NCI-H1436 (cell line): ENCODE measurements around the gene SLC13A5.
"Not testable (repeated sequence)": the region's sequence is repeated elsewhere in the genome, so short reads cannot be mapped to it uniquely, and the experiment has no call there.

Experiments used
- DNase-seq: peaks from one replicate; lab custom pipeline; 2025; lab: John Stamatoyannopoulos, UW

SLC13A5 gene

GRCh38 chr17:6683730-6684459 is 29.3 kb downstream of the SLC13A5 start:
- no peak for DNase-seq

- no peak for DNase-seq
These were observed 30.0 kb downstream of the SLC13A5 start for GRCh38 chr17:6683081-6683684.

GRCh38 chr17:6682339-6682738 is 30.8 kb downstream of the SLC13A5 start:
- DNase-seq, result no peak

- no peak for DNase-seq
These were observed 31.5 kb downstream of the SLC13A5 start for GRCh38 chr17:6681671-6682070.

- no peak for DNase-seq
These were observed 32.0 kb downstream of the SLC13A5 start for GRCh38 chr17:6681176-6681575.

GRCh38 chr17:6679241-6679640 is 33.9 kb downstream of the SLC13A5 start:
- DNase-seq, result no peak

GRCh38 chr17:6677946-6678345 is 35.2 kb downstream of the SLC13A5 start:
- DNase-seq, result no peak

- no peak for DNase-seq
These were observed 35.9 kb downstream of the SLC13A5 start for GRCh38 chr17:6677158-6677831.

GRCh38 chr17:6676802-6677157 is 36.4 kb downstream of the SLC13A5 start:
- no peak for DNase-seq

- DNase-seq, result no peak
These were observed 37.9 kb downstream of the SLC13A5 start for GRCh38 chr17:6675201-6675825.

GRCh38 chr17:6674586-6674985 is 38.6 kb downstream of the SLC13A5 start:
- DNase-seq, result no peak

- no peak for DNase-seq
These were observed 41.7 kb downstream of the SLC13A5 start for GRCh38 chr17:6671431-6671830.

GRCh38 chr17:6670999-6671398 is 42.2 kb downstream of the SLC13A5 start:
- no peak for DNase-seq

GRCh38 chr17:6670571-6670970 is 42.6 kb downstream of the SLC13A5 start:
- DNase-seq, result no peak

- no peak for DNase-seq
These were observed 43.5 kb downstream of the SLC13A5 start for GRCh38 chr17:6669479-6670212.

- no peak for DNase-seq
These were observed 44.3 kb downstream of the SLC13A5 start for GRCh38 chr17:6668727-6669425.

GRCh38 chr17:6668219-6668618 is 45.0 kb downstream of the SLC13A5 start:
- no peak for DNase-seq

- DNase-seq, result no peak
These were observed 45.7 kb downstream of the SLC13A5 start for GRCh38 chr17:6667516-6667915.

GRCh38 chr17:6666557-6666956 is 46.6 kb downstream of the SLC13A5 start:
- no peak for DNase-seq

- DNase-seq, result peak; percentile 41
These were observed 47.1 kb downstream of the SLC13A5 start for GRCh38 chr17:6666077-6666521.

- DNase-seq, result not testable (repeated sequence)
These were observed 50.0 kb downstream of the SLC13A5 start for GRCh38 chr17:6663200-6663599.

GRCh38 chr17:6661464-6661848 is 51.7 kb downstream of the SLC13A5 start:
- DNase-seq, result no peak
